ENCODE results near the gene NELL1. TPM values are rescaled to one million over a fixed set of nuclear protein-coding genes. Genes with fewer than 3 reads are reported as not detected.

The NELL1 gene
- total RNA-seq, 1 experiment from 2014 or later = not detected

DNA sequence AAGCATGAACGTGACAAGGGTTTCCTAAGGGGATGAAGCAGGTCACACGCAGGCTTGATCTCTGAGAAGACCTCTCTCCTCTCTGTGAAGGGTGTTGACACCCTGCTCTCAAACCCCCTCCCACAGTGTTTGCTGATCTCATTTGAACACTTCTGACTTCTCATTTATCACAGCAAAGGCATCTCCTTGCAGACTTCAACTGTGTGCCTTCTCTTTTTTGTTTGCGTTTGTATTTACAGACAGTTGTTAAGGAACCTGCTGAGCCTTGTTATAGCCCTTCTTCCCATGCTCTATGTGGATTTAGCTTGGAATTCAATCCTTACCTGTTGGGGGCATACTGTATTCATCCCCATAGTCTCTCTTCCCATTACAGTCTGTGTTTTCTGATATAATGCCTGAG lies 206.5 kb downstream of the NELL1 start:
- no peak overlapping the region for H3K27ac ChIP-seq (ENCODE audit: low read length)
- DNase-seq (ENCODE audit: low read depth, low spot score) (no peak), ATAC-seq (no peak)
- no peaks in the 10 kb centered on the region for H3K4me1 ChIP-seq (ENCODE audit: control insufficient read depth, insufficient read depth, low read length)
- POLR2A ChIA-PET = no interaction called here
- in situ Hi-C loops (cut with HindIII; ENCODE audit: low pct_unique_long_range_greater_than_20kb, low sequenced_read_pairs) (no loop called here), intact Hi-C loops (cut with micrococcal nuclease; ENCODE audit: unreplicated experiment) (no loop called here)
- no peaks in the 10 kb centered on the region; the same call in 1 of the 2 replicates for H3K27me3 ChIP-seq (ENCODE audit: control insufficient read depth, insufficient read depth, low read length)
- H3K36me3 ChIP-seq (ENCODE audit: control insufficient read depth, insufficient read depth, low read length) = no peaks in the 10 kb centered on the region
- CTCF ChIA-PET = no interaction called here
- no TSS peak for BruUV-seq (replicated peaks)
- H3K4me3 ChIP-seq (ENCODE audit: low read depth in 2 of 2, low read length in 2 of 2) = no peak overlapping the region
- no peak for TF ChIP-seq SIN3A (IDR thresholded peaks at IDR 0.05; ENCODE audit: borderline replicate concordance, insufficient read depth, low read depth, low read length)
- TF ChIP-seq, protein P1, sequence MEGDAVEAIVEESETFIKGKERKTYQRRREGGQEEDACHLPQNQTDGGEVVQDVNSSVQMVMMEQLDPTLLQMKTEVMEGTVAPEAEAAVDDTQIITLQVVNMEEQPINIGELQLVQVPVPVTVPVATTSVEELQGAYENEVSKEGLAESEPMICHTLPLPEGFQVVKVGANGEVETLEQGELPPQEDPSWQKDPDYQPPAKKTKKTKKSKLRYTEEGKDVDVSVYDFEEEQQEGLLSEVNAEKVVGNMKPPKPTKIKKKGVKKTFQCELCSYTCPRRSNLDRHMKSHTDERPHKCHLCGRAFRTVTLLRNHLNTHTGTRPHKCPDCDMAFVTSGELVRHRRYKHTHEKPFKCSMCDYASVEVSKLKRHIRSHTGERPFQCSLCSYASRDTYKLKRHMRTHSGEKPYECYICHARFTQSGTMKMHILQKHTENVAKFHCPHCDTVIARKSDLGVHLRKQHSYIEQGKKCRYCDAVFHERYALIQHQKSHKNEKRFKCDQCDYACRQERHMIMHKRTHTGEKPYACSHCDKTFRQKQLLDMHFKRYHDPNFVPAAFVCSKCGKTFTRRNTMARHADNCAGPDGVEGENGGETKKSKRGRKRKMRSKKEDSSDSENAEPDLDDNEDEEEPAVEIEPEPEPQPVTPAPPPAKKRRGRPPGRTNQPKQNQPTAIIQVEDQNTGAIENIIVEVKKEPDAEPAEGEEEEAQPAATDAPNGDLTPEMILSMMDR (IDR thresholded peaks at IDR 0.05) = no peak
- TF ChIP-seq REST (IDR thresholded peaks at IDR 0.05; ENCODE audit: insufficient read depth in 1 of 2, low read depth in 2 of 2, low read length in 1 of 2) = no peak
- TF ChIP-seq POLR2AphosphoS5 (IDR thresholded peaks at IDR 0.05; ENCODE audit: low read depth, low read length) = no peak
- TF ChIP-seq TCF7L2 (IDR thresholded peaks at IDR 0.05; ENCODE audit: low read depth, low read length) = no peak
- H3K9me3 ChIP-seq (ENCODE audit: control insufficient read depth, insufficient read depth, low read depth, low read length) = no peaks in the 10 kb centered on the region

- ChIA-PET CTCF (interaction anchor here (0.5 kb wide), 1 partner anchor 486 kb away, joined by 4 read pairs; no protein-coding TSS in a partner anchor), POLR2A (no interaction called here)
- DNase-seq (ENCODE audit: low read depth, low spot score) (no peak), ATAC-seq (no peak)
- H3K4me3 ChIP-seq (ENCODE audit: low read depth in 2 of 2, low read length in 2 of 2) = no peak overlapping the region
- intact Hi-C loops (cut with micrococcal nuclease; ENCODE audit: unreplicated experiment) (no loop called here), in situ Hi-C loops (cut with HindIII; ENCODE audit: low pct_unique_long_range_greater_than_20kb, low sequenced_read_pairs) (no loop called here)
- H3K9me3 ChIP-seq (ENCODE audit: control insufficient read depth, insufficient read depth, low read depth, low read length) = no peaks in the 10 kb centered on the region
- H3K36me3 ChIP-seq (ENCODE audit: control insufficient read depth, insufficient read depth, low read length) = no peaks in the 10 kb centered on the region
- TF ChIP-seq TCF7L2 (IDR thresholded peaks at IDR 0.05; ENCODE audit: low read depth, low read length) = no peak
- TF ChIP-seq REST (IDR thresholded peaks at IDR 0.05; ENCODE audit: insufficient read depth in 1 of 2, low read depth in 2 of 2, low read length in 1 of 2) = no peak
- no peak for TF ChIP-seq POLR2AphosphoS5 (IDR thresholded peaks at IDR 0.05; ENCODE audit: low read depth, low read length)
- H3K27ac ChIP-seq (ENCODE audit: low read length) = no peak overlapping the region
- no TSS peak for BruUV-seq (replicated peaks)
- H3K27me3 ChIP-seq (ENCODE audit: control insufficient read depth, insufficient read depth, low read length) = no peaks in the 10 kb centered on the region; the same call in 1 of the 2 replicates
- H3K4me1 ChIP-seq (ENCODE audit: control insufficient read depth, insufficient read depth, low read length) = no peaks in the 10 kb centered on the region
These were observed 207.4 kb downstream of the NELL1 start for GRCh38 chr11:20876738-20877137.
